HCT116 (cell line): ENCODE results near the gene MAPK4.

Experiments used
- CBX3 ChIP-seq: IDR thresholded peaks from 2 replicates; pipeline ENCODE4 v1.6.1; 2012; ENCODE audit warnings: low read depth
- CTCF ChIP-seq, 3 experiments: fragments of 200-600 bp in 1 of 3; sonication (generic) in 1 of 3; IDR thresholded peaks in 2 of 3; conservative IDR thresholded peaks in 1 of 3; 2 replicates each; pipeline ENCODE4 v1.5.1; 2012 to 2017; ENCODE audit warnings: low read depth in 2 of 3, low read length in 2 of 3, antibody characterized with exemption in 1 of 3, borderline replicate concordance in 1 of 3, control low read depth in 1 of 3, mild to moderate bottlenecking in 1 of 3, mixed read lengths in 1 of 3, mixed run types in 1 of 3, moderate library complexity in 1 of 3; ENCODE audit not compliant: insufficient read depth in 1 of 3
- EZH2 ChIP-seq: fragments of 200-600 bp; sonication (generic); IDR thresholded peaks from 2 replicates; pipeline ENCODE4 v1.6.1; 2017; ENCODE audit warnings: antibody characterized with exemption, mixed run types
- FOSL1 ChIP-seq: IDR thresholded peaks from 2 replicates; pipeline ENCODE4 v1.6.1; 2012; ENCODE audit warnings: low read depth
- MAX ChIP-seq: IDR thresholded peaks from 2 replicates; pipeline ENCODE4 v1.6.1; 2012
- POLR2AphosphoS5 ChIP-seq: IDR thresholded peaks from 2 replicates; pipeline ENCODE4 v1.6.1; 2011; ENCODE audit warnings: mild to moderate bottlenecking, low read depth, low read length, moderate library complexity
- RAD21 ChIP-seq: IDR thresholded peaks from 2 replicates; pipeline ENCODE4 v1.6.1; 2012; ENCODE audit warnings: low read depth, mild to moderate bottlenecking
- SRF ChIP-seq: IDR thresholded peaks from 2 replicates; pipeline ENCODE4 v1.6.1; 2012; ENCODE audit warnings: low read depth
- TCF7L2 ChIP-seq: IDR thresholded peaks from 2 replicates; pipeline ENCODE4 v1.7.0; 2011; ENCODE audit warnings: borderline replicate concordance, inconsistent platforms; ENCODE audit not compliant: insufficient read depth, insufficient read length; ENCODE audit errors: extremely low read depth
- YY1 ChIP-seq: IDR thresholded peaks from 2 replicates; pipeline ENCODE4 v1.6.1; 2011; ENCODE audit warnings: low read length, low read depth, moderate library complexity, mild to moderate bottlenecking; ENCODE audit not compliant: insufficient replicate concordance; ENCODE audit errors: extremely low read depth
- ZBTB33 ChIP-seq: IDR thresholded peaks from 2 replicates; pipeline ENCODE4 v1.6.1; 2011; ENCODE audit warnings: mild to moderate bottlenecking, low read length, moderate library complexity; ENCODE audit not compliant: insufficient replicate concordance; ENCODE audit errors: extremely low read depth

GRCh38 chr18:50769463-50769862 lies 209.6 kb downstream of the MAPK4 start:
- no peak for TF ChIP-seq RAD21
- no peak for TF ChIP-seq MAX
- TF ChIP-seq POLR2AphosphoS5: no peak
- no peak for TF ChIP-seq CTCF (IDR thresholded peaks at IDR 0.05 in 2 of 3, conservative IDR thresholded peaks at IDR 0.05 in 1 of 3; ENCODE audit: borderline replicate concordance in 1 of 3, insufficient read depth in 1 of 3, low read depth in 2 of 3, low read length in 2 of 3)
- no peak for TF ChIP-seq TCF7L2
- no peak for TF ChIP-seq SRF
- no peak for TF ChIP-seq EZH2
- no peak for TF ChIP-seq CBX3
- no peak for TF ChIP-seq ZBTB33
- no peak for TF ChIP-seq FOSL1
- TF ChIP-seq YY1: no peak
